K562 (cell line): ENCODE measurements around the gene GATB. TPM values are rescaled to one million over a fixed set of nuclear protein-coding genes. Genes with fewer than 3 reads are reported as not detected.
A peak's percentile ranks its signal among the peaks of the same experiment; 100 is the strongest.

ENCODE experiments used
- ATAC-seq: fragments of 200-7000 bp; cut with Tn5 transposase; 3 replicates; pipeline ENCODE4 v1.9.1; 2020; ENCODE audit warnings: moderate library complexity
- BruUV-seq: library from RNA; stranded (reverse); fragments of 400-500 nt; replicated peaks from 2 replicates; lab custom pipeline; 2021; lab: Mats Ljungman, UMichigan
- CTCF ChIA-PET: fragments of 300-600 bp; formaldehyde crosslinking; extraction: SDS; loops from one replicate; lab custom pipeline; 2021; ENCODE audit warnings: low intra/inter-chr PET ratio; lab: Yijun Ruan, JAX
- POLR2A ChIA-PET: fragments of 300-600, 350-650 bp; sonication (Branson Sonifier 250); formaldehyde crosslinking; extraction: SDS; loops from one replicate; lab custom pipeline; 2021; ENCODE audit warnings: antibody characterized with exemption, inconsistent platforms; lab: Yijun Ruan, JAX
- DNase-seq, 4 experiments: peaks; one replicate each; pipeline versions ENCODE4 v3.0.0 to v3.0.0-alpha.2; 2011 to 2018; ENCODE audit warnings: low spot score in 3 of 4, mixed read lengths in 3 of 4; ENCODE audit errors: extremely low read depth in 1 of 4
- FAIRE-seq: peaks from 2 replicates; lab custom pipeline; 2011; peaks lifted over from hg19 to GRCh38; lab: Jason Lieb, UNC
- H2AFZ ChIP-seq: 2 replicates; pipeline ENCODE4 v1.6.0; 2011; ENCODE audit warnings: low read depth, low read length, control low read depth, inconsistent platforms
- H3K27ac ChIP-seq: fragments of 200-600 bp; 3 replicates; pipeline ENCODE4 v1.8.0; 2011; ENCODE audit warnings: low read depth, mild to moderate bottlenecking, control low read depth, inconsistent platforms, low read length, moderate library complexity, mixed read lengths; ENCODE audit errors: extremely low read depth
- H3K27me3 ChIP-seq, 2 experiments: fragments of 300-600 bp in 1 of 2; 2 replicates in 1 of 2; 3 replicates in 1 of 2; pipeline versions ENCODE4 v1.6.0 to v1.8.0; 2011; ENCODE audit warnings: inconsistent platforms in 2 of 2, low read length in 2 of 2, mild to moderate bottlenecking in 1 of 2, mixed read lengths in 1 of 2, moderate library complexity in 1 of 2; ENCODE audit not compliant: control insufficient read depth in 2 of 2, insufficient read depth in 2 of 2
- H3K36me3 ChIP-seq: fragments of 300-600 bp; 3 replicates; pipeline ENCODE4 v1.8.0; 2011; ENCODE audit warnings: mild to moderate bottlenecking, low read length, inconsistent platforms; ENCODE audit not compliant: control insufficient read depth, insufficient read depth
- H3K4me1 ChIP-seq, 2 experiments: fragments of 200-600 bp in 1 of 2; replicated peaks in 1 of 2; 2 replicates in 1 of 2; 3 replicates in 1 of 2; pipeline versions ENCODE4 v1.5.1 to v1.8.0; 2011; ENCODE audit warnings: inconsistent platforms in 2 of 2, low read length in 2 of 2, mild to moderate bottlenecking in 1 of 2, mixed read lengths in 1 of 2, moderate library complexity in 1 of 2; ENCODE audit not compliant: control insufficient read depth in 2 of 2, insufficient read depth in 2 of 2
- H3K4me2 ChIP-seq: 2 replicates; pipeline ENCODE4 v1.6.1; 2011; ENCODE audit warnings: low read length, control low read depth, inconsistent platforms, mixed read lengths; ENCODE audit not compliant: insufficient read depth
- H3K4me3 ChIP-seq: fragments of 200-600 bp; sonication (generic), shearing (Covaris generic); 2 replicates; pipeline ENCODE4 v1.5.1; 2016; ENCODE audit warnings: control low read depth, inconsistent platforms
- H3K79me2 ChIP-seq: fragments of 200-600 bp; 3 replicates; pipeline ENCODE4 v1.8.0; 2011; ENCODE audit warnings: low read length, inconsistent platforms; ENCODE audit not compliant: control insufficient read depth, insufficient read depth
- H3K9ac ChIP-seq, 2 experiments: 2 replicates each; pipeline versions ENCODE4 v1.6.0 to v1.6.1; 2011; ENCODE audit warnings: low read depth in 2 of 2, low read length in 2 of 2, control low read depth in 1 of 2, inconsistent platforms in 1 of 2, mild to moderate bottlenecking in 1 of 2, mixed read lengths in 1 of 2; ENCODE audit not compliant: insufficient read depth in 1 of 2
- H3K9me1 ChIP-seq: one replicate; pipeline ENCODE4 v1.6.0; 2011; ENCODE audit warnings: inconsistent platforms, mild to moderate bottlenecking, low read length, moderate library complexity; ENCODE audit not compliant: control insufficient read depth, insufficient read depth
- H3K9me3 ChIP-seq: replicated peaks from 2 replicates; pipeline ENCODE4 v1.5.1; 2011; ENCODE audit warnings: low read depth, low read length, inconsistent platforms; ENCODE audit not compliant: control insufficient read depth, insufficient read depth
- H4K20me1 ChIP-seq: replicated peaks from 2 replicates; pipeline ENCODE4 v1.6.1; 2011; ENCODE audit warnings: low read length, inconsistent platforms, mixed read lengths; ENCODE audit not compliant: control insufficient read depth, insufficient read depth
- ATF1 ChIP-seq, 2 experiments: fragments of 450-650 bp in 1 of 2; IDR thresholded peaks; 2 replicates each; pipeline ENCODE4 v1.6.1; 2016; ENCODE audit warnings: missing compliant biosample characterization in 1 of 2, missing genetic modification characterization in 1 of 2
- CEBPG ChIP-seq, 3 experiments: fragments of 200-800 bp in 1 of 3; sonication (Bioruptor generic) in 1 of 3; sonication (generic) in 1 of 3; formaldehyde crosslinking in 1 of 3; IDR thresholded peaks in 2 of 3; conservative IDR thresholded peaks in 1 of 3; 2 replicates each; pipeline versions ENCODE4 v1.6.1 to v1.8.0; 2016 to 2022; ENCODE audit warnings: missing compliant biosample characterization in 2 of 3, missing genetic modification characterization in 2 of 3, mild to moderate bottlenecking in 1 of 3, missing genetic modification reagents in 1 of 3
- EP300 ChIP-seq: IDR thresholded peaks from 2 replicates; pipeline ENCODE4 v1.6.1; 2012; ENCODE audit warnings: low read length, improper control_type of control experiment
- TRIM25 ChIP-seq: fragments of 450-650 bp; IDR thresholded peaks from 2 replicates; pipeline ENCODE4 v1.7.0; 2016; ENCODE audit warnings: borderline replicate concordance
- WGBS: fragments of 100-300 bp; shearing (Covaris generic); methylation state at CpG from one replicate; pipeline ENCODE4 v1.1.6; 2016; ENCODE audit warnings: low coverage, mixed read lengths; ENCODE audit not compliant: insufficient coverage; ENCODE audit errors: missing lambda C conversion rate; 5-methylcytosine and 5-hydroxymethylcytosine counted together
- in situ Hi-C: fragments of 300-500 bp; cut with MboI; formaldehyde crosslinking; loops from 4 replicates; pipeline ENCODE4 v1.15.0; 2018; ENCODE audit warnings: inconsistent platforms, mixed read lengths
- intact Hi-C: fragments of 100-400 bp; cut with micrococcal nuclease; formaldehyde crosslinking; loops from 2 replicates; pipeline ENCODE4 v1.14.2; 2022
- polyA plus RNA-seq, 8 experiments: library from polyadenylated mRNA; depleted of rRNA in 4 of 8; stranded (reverse) in 5 of 8; unstranded in 3 of 8; fragments of >200 nt; fragmentation: Nextera tagmentation in 2 of 8; fragmentation: Illumina TruSeq in 1 of 8; extraction: Ambion mirVana in 2 of 8; extraction: Trizol in 1 of 8; gene quantifications; 2 replicates each; pipeline versions ENCODE4 v1.2.1 to v1.2.3, GENCODE V29; 2011 to 2014; ENCODE audit warnings: inconsistent platforms in 1 of 8, missing spikeins in 1 of 8
- total RNA-seq, 7 experiments: library from RNA; depleted of rRNA in 6 of 7; stranded (reverse); fragments of >200 nt in 6 of 7; fragmentation: Illumina TruSeq in 2 of 7; extraction: Trizol in 2 of 7; gene quantifications; 2 replicates each; pipeline versions ENCODE4 v1.2.1 to v1.2.3, GENCODE V29; 2011 to 2021; ENCODE audit warnings: low replicate concordance in 1 of 7
- TF ChIP-seq, protein P1 (sequence below): fragments of 200-400 bp; formaldehyde crosslinking; IDR thresholded peaks from 2 replicates; pipeline ENCODE4 v1.6.1; 2017; ENCODE audit warnings: mild to moderate bottlenecking, low read depth, low read length, moderate library complexity
- TF ChIP-seq, protein P2 (sequence below): sonication (generic); formaldehyde crosslinking; IDR thresholded peaks from 2 replicates; pipeline ENCODE4 v1.8.1; 2023; ENCODE audit warnings: mild to moderate bottlenecking, missing genetic modification reagents

Gene GATB
- total and polyA plus RNA-seq, 9 of the 15 experiments (the other 6 are each of a cell fraction or from before 2014, with no cell fraction given): 15.3 to 31.8 (median 26.2) TPM

DNA sequence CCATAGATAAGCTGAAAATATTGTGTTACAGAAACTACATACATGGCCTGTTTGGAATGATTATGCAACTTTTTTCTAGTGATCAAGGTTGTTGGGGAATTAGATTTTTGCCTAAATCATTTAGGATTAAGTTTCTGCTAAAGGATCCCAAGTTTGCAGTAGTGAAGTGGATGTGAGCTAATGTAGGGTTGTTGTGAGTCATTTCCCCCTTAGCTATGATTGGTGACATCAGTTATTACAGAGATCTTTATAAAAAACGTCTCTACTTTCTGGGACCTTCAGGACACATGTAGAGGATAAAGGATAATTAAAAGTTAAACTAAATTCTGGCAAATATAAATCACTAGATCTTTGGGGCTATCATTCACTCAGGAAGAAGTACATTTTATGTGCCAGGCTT is 133.3 kb downstream of the GATB start:
- CTCF ChIA-PET: no interaction called here
- in situ Hi-C loops (no loop called here), intact Hi-C loops (no loop called here)
- no peak overlapping the region for H3K9ac ChIP-seq
- H3K27ac ChIP-seq: no peak overlapping the region
- no peak overlapping the region for H2AFZ ChIP-seq
- no peaks in the 10 kb centered on the region for H3K9me3 ChIP-seq
- no peak overlapping the region for H3K4me3 ChIP-seq
- peaks cover 10 to 25% of the 10 kb centered on the region in 2 experiments; a peak in 4 of 5 replicates for H3K27me3 ChIP-seq
- no peaks in the 10 kb centered on the region for H3K4me1 ChIP-seq
- no peaks in the 10 kb centered on the region for H3K9me1 ChIP-seq
- no peak for ATAC-seq
- DNase-seq: no peak
- 0% methylated on average over 1 of the region's 1 CpG for WGBS
- no TSS peak for BruUV-seq
- H3K79me2 ChIP-seq: no peaks in the 10 kb centered on the region
- no peaks in the 10 kb centered on the region for H3K36me3 ChIP-seq
- POLR2A ChIA-PET: interaction anchor here (0.9 kb wide), 1 partner anchor 41 kb away, joined by 3 read pairs; no protein-coding TSS in a partner anchor
- no peak for FAIRE-seq
- no peak overlapping the region for H3K4me2 ChIP-seq
- H4K20me1 ChIP-seq: no peaks in the 10 kb centered on the region; the same call in 1 of the 2 replicates
- TF ChIP-seq EP300 (no peak), CEBPG (CRISPR knock-in tag; IDR thresholded peaks at IDR 0.05) (no peak), CEBPG (tag; conservative IDR thresholded peaks at IDR 0.05 in 1 of 2, IDR thresholded peaks at IDR 0.05 in 1 of 2) (0 out of 4 replicates have a peak, but pooled peaks of 1 of the 2 experiments have one; percentile 17), TRIM25 (no peak), ATF1 (CRISPR knock-in tag; IDR thresholded peaks at IDR 0.05) (no peak), ATF1 (tag; IDR thresholded peaks at IDR 0.05) (no peak)
- TF ChIP-seq, protein P1, sequence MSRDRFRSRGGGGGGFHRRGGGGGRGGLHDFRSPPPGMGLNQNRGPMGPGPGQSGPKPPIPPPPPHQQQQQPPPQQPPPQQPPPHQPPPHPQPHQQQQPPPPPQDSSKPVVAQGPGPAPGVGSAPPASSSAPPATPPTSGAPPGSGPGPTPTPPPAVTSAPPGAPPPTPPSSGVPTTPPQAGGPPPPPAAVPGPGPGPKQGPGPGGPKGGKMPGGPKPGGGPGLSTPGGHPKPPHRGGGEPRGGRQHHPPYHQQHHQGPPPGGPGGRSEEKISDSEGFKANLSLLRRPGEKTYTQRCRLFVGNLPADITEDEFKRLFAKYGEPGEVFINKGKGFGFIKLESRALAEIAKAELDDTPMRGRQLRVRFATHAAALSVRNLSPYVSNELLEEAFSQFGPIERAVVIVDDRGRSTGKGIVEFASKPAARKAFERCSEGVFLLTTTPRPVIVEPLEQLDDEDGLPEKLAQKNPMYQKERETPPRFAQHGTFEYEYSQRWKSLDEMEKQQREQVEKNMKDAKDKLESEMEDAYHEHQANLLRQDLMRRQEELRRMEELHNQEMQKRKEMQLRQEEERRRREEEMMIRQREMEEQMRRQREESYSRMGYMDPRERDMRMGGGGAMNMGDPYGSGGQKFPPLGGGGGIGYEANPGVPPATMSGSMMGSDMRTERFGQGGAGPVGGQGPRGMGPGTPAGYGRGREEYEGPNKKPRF: no peak
- TF ChIP-seq, protein P2, sequence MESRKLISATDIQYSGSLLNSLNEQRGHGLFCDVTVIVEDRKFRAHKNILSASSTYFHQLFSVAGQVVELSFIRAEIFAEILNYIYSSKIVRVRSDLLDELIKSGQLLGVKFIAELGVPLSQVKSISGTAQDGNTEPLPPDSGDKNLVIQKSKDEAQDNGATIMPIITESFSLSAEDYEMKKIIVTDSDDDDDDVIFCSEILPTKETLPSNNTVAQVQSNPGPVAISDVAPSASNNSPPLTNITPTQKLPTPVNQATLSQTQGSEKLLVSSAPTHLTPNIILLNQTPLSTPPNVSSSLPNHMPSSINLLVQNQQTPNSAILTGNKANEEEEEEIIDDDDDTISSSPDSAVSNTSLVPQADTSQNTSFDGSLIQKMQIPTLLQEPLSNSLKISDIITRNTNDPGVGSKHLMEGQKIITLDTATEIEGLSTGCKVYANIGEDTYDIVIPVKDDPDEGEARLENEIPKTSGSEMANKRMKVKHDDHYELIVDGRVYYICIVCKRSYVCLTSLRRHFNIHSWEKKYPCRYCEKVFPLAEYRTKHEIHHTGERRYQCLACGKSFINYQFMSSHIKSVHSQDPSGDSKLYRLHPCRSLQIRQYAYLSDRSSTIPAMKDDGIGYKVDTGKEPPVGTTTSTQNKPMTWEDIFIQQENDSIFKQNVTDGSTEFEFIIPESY: no peak
